Bronchial epithelial cell (primary cell): ENCODE measurements around the gene ZNF77. TPM values are rescaled to one million over a fixed set of nuclear protein-coding genes. Genes with fewer than 3 reads are reported as not detected.
A peak's percentile ranks its signal among the peaks of the same experiment; 100 is the strongest.
"Not testable (repeated sequence)": the region's sequence is repeated elsewhere in the genome, so short reads cannot be mapped to it uniquely, and the experiment has no call there.

Source experiments
- DNase-seq: peaks from one replicate; pipeline ENCODE4 v3.0.0-alpha.2; 2010; ENCODE audit warnings: low read depth
- FAIRE-seq: peaks from 2 replicates; lab custom pipeline; 2011; peaks lifted over from hg19 to GRCh38; lab: Jason Lieb, UNC
- H3K27me3 ChIP-seq: 2 replicates; pipeline ENCODE4 v1.5.1; 2011; ENCODE audit warnings: low read length; ENCODE audit not compliant: control insufficient read depth, insufficient read depth
- H3K36me3 ChIP-seq: 2 replicates; pipeline ENCODE4 v1.5.1; 2011; ENCODE audit warnings: low read length; ENCODE audit not compliant: control insufficient read depth, insufficient read depth
- H3K4me3 ChIP-seq: 2 replicates; pipeline ENCODE4 v1.5.1; 2011; ENCODE audit warnings: mild to moderate bottlenecking, low read depth, low read length, control low read depth
- total RNA-seq: library from RNA; depleted of rRNA; stranded (reverse); fragments of >200 nt; gene quantifications from 2 replicates; pipeline ENCODE4 v1.2.1, GENCODE V29; 2014
- TF ChIP-seq, protein P1 (sequence below): IDR thresholded peaks from 2 replicates; pipeline ENCODE4 v1.5.1; 2011; ENCODE audit warnings: mild to moderate bottlenecking, moderate library complexity, low read length, control low read depth, inconsistent platforms; ENCODE audit not compliant: insufficient read depth, severe bottlenecking

Gene ZNF77
- 7.9 and 9.2 TPM in 2 replicates for total RNA-seq

DNA sequence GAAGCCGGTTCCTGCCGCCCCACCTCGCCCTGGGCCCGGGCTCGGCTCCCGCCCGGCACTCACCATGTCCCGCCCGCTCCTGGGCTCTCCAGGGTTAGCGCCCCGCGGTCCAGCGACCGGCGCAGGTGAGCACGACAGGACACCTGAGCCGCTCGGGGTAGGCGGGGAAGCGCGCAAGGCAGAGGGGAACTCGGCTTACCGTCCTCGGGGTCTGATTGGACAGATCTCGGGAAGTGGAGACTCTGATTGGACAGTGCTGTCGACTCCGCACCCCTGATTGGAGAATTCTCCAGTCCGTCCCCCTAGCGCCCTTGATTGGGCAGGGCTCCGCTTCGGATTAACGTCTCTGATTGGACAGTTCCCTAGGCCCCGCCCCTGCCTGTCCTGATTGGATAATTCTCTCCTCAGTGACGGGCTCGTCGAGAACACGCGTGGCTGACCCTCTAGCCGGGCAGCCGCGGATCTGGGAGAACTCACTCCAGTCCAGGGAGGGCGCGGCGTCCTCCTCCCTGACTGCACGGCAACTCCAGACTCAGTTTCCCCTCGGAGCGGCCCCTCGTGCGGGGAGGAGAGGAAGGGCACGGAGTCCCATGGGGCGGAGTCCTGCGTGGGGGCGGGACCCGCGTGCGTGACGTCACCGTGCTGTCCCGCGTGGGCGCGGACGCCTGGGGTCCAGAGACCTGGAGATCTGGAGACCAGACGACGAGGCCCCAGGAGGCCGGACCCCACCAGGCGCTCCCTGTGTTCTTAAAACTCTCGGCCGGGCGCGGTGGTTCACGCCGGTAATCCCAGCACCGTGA, at the start of gene ZNF77:
TSS of gene ZNF77 (minus strand) at position 197 of the 800 bp plus-strand sequence. CDS start at position 66, 131 bp downstream.
- peaks cover 1% of the 10 kb centered on the region for H3K36me3 ChIP-seq
- H3K4me3 ChIP-seq, result peak within 1 kb of the TSS; percentile 92
- DNase-seq (peak; percentile 98), FAIRE-seq (peak; percentile 99)
- TF ChIP-seq, protein P1, sequence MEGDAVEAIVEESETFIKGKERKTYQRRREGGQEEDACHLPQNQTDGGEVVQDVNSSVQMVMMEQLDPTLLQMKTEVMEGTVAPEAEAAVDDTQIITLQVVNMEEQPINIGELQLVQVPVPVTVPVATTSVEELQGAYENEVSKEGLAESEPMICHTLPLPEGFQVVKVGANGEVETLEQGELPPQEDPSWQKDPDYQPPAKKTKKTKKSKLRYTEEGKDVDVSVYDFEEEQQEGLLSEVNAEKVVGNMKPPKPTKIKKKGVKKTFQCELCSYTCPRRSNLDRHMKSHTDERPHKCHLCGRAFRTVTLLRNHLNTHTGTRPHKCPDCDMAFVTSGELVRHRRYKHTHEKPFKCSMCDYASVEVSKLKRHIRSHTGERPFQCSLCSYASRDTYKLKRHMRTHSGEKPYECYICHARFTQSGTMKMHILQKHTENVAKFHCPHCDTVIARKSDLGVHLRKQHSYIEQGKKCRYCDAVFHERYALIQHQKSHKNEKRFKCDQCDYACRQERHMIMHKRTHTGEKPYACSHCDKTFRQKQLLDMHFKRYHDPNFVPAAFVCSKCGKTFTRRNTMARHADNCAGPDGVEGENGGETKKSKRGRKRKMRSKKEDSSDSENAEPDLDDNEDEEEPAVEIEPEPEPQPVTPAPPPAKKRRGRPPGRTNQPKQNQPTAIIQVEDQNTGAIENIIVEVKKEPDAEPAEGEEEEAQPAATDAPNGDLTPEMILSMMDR, result no peak
- H3K27me3 ChIP-seq, result no peaks in the 10 kb centered on the region

GRCh38 chr19:2993579-2993978, 48.8 kb upstream of the ZNF77 start:
- Histone ChIP-seq H3K4me3 (no peak overlapping the region), H3K27me3 (no peaks in the 10 kb centered on the region), H3K36me3 (no peaks in the 10 kb centered on the region)
- TF ChIP-seq, protein P1, result no peak
- DNase-seq (no peak), FAIRE-seq (no peak)

DNA sequence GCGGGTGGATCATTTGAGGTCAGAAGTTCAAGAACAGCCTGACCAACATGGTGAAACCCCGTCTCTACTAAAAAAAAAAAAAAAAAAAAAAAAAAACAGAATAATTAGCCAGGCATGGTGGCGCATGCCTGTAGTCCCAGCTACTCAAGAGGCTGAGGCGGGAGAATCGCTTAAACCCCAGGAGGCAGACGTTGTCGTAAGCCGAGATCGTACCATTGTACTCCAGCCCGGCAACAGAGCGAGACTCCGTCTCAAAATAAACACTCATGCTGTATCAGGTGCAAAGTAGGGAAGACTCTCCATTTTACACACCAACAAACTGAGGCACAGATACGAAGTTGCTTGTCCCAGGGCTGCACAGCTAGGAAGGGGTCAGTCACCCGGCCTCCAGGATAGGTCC, 48.2 kb upstream of the ZNF77 start:
- H3K4me3 ChIP-seq, result no peak overlapping the region
- FAIRE-seq (no peak), DNase-seq (no peak)
- TF ChIP-seq, protein P1, result no peak
- no peaks in the 10 kb centered on the region for H3K36me3 ChIP-seq
- H3K27me3 ChIP-seq, result no peaks in the 10 kb centered on the region

DNA sequence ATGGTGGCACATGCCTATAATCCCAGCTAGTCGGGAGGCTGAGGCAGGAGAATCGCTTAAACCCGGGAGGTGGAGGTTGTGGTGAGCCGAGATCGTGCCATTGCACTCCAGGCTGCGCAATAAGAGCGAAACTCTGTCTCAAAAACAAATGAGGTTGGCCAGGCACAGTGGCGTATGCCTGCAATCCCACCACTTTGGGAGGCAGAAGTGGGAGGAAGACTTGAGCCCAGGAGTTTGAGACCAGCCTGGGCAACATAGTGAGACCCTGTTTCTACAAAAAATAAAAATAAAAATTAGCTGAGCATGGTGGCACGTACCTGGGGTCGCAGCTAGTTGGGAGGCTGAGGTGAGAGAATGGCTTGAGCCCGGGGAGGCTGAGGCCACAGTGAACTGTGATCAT, 47.6 kb upstream of the ZNF77 start:
- FAIRE-seq, DNase-seq, H3K36me3 ChIP-seq, H3K27me3 ChIP-seq, H3K4me3 ChIP-seq: not testable (repeated sequence)

- H3K4me3 ChIP-seq, result no peak overlapping the region
- FAIRE-seq, result peak; percentile 60
- H3K36me3 ChIP-seq, result no peaks in the 10 kb centered on the region
Observed at GRCh38 chr19:2989236-2989946, 44.6 kb upstream of the ZNF77 start.

GRCh38 chr19:2988568-2988967, 43.8 kb upstream of the ZNF77 start:
- TF ChIP-seq, protein P1, result no peak
- no peaks in the 10 kb centered on the region for H3K36me3 ChIP-seq
- H3K4me3 ChIP-seq, result no peak overlapping the region
- DNase-seq (no peak), FAIRE-seq (no peak)
- peaks cover 6% of the 10 kb centered on the region for H3K27me3 ChIP-seq

More at GRCh38 chr19:2989236-2989946, 44.6 kb upstream of the ZNF77 start:
- peaks cover 6% of the 10 kb centered on the region for H3K27me3 ChIP-seq
- DNase-seq, result no peak
- TF ChIP-seq, protein P1, result no peak
